Muscle of back (tissue), 13 donors: ENCODE measurements around the gene CPLX1. TPM values are rescaled to one million over a fixed set of nuclear protein-coding genes. Genes with fewer than 3 reads are reported as not detected.

Experiments
- DNase-seq, 3 donors: peaks; one replicate each; pipeline versions ENCODE4 v3.0.0 to v3.0.0-alpha.2; 2013
- long read RNA-seq, 9 donors: transcript quantifications; one replicate each; lab custom pipeline, GENCODE V29; 2026
- polyA plus RNA-seq, 10 donors: library from polyadenylated mRNA; unstranded; fragments of 120-200 nt; gene quantifications; one replicate each; pipeline ENCODE4 v1.2.1, GENCODE V29; 2013; ENCODE audit not compliant: insufficient read length in 10 of 10

The CPLX1 gene
- under 1 TPM; 0.19 to 0.74 (median 0.29) TPM for polyA plus RNA-seq
- long read RNA-seq, donor 1: 0 reads
- long read RNA-seq, donor 2: 0 reads
- long read RNA-seq, donor 3: 0 reads
- long read RNA-seq, donor 4: 0 reads
- long read RNA-seq, donor 5: 0 reads
- long read RNA-seq, donor 6: 0 reads
- long read RNA-seq, donor 7: 0 reads
- long read RNA-seq, donor 8: 0 reads
- long read RNA-seq, donor 9: 0 reads

DNA sequence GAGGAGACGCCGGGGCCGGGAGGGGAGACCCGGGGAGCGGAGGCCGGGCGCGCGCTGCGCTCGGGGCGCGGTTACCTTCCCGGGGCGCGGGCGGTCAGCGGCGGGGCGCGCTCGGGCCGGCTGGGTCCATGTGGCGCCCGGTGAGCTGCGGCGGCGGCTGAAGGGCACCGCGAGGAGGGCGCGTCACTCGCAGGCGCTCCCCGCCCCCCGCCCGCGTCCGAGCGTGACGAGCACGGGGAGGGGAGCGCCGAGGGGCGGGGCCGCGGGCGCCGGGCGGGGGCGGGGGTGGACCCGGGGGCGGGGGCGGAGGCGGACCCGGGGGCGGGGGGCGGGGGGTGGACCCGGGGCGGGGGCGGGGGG is at the start of gene CPLX1:
TSS of gene CPLX1 (minus strand) at position 159 of the 360 bp plus-strand sequence. CDS start 1,607 bp downstream, outside the sequence.
- no peak for DNase-seq

DNA sequence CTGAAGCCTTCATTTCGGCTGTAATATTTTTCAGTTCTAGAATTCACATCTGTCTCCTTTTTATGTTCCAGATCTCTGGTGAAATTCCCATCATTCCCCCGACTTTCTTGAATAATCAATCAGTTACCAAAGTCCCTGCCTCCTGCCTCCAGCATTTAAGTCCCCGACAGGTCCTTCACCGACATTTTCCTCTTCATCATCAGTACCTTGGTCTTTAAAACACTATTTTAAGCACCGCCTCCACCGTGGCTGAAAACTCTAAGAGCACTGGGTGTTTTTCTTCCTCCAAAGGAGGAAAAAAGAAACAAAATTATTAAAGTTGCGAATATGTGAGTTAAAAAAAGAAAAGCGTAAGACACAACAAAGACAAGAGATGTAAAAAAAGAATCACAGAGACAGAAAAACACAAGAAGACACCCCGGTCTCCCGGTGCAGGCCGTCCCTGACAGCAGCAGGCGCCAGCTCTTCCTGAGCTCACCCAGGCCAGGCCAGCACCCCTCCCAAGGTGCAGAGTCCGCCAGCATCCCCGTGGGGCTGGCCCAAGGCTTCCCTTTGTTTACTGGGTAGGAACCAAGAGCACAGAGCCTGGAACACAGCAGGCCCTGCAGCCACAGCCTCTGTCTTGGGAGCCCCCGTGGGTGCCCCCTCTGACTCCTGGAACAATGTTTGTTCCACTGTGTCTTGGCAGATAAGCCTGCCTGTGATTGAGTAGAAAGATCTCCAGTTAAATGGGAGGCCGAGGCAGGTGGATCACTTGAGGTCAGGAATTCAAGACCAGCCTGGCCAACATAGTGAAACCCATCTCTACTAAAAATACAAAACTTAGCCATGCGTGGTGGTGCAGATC is 49.3 kb upstream of the CPLX1 start:
- DNase-seq: no peak

DNA sequence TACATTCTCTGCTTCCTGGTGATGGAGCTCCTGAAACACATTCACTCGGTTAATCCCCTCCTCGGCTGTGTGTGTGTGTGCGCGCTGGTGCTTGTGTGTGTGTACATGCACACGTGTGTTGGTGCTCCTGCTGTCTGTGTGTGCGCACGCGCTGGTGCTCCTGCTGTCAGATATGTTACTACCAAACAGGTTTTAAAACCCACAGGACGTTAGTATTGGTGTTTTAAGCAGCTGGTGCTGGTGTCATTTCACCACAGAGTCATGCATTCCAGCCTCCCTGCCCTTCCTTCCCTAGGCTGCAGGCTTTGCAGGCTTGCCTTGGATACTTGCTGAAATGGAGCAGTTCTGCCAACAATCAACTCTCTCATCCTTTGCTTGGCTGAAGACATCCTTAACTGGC is 48.1 kb upstream of the CPLX1 start:
- DNase-seq: no peak

DNA sequence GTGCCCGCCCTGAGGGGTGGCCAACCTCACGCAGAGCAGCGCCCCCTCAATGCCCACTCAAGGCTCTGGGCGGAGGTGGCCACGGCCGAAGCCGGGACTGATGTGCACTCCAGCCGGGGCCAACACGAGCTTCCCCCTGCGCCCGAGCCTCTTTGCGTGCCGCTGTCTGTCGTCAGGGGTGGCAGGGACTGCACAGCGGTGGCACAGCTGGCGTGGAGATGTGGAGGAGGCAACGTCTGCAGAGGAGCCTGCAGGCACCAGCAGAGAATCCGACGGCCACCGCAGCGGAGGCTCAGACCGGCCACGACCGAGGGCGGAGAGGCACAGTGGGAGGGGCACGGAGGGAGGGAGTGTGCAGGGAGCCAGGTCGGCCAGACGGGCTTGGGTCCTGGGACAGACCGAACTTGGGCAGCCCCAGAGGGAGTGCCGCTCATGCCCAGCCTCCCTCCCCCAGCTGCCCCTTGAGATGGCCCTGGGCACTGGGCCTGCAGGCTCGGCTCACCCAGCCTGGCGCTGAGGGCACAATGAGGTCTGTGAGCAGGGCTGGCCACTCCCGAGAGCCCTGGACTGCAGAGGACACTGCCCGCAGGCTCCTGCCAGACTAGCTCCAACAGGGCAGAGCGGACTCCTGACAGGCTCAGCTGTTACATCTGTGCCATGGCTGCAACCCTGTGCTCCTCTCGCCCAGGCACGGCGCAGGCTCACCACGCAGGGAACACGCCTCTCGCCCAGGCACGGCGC is 46.5 kb upstream of the CPLX1 start:
- DNase-seq: no peak

DNA sequence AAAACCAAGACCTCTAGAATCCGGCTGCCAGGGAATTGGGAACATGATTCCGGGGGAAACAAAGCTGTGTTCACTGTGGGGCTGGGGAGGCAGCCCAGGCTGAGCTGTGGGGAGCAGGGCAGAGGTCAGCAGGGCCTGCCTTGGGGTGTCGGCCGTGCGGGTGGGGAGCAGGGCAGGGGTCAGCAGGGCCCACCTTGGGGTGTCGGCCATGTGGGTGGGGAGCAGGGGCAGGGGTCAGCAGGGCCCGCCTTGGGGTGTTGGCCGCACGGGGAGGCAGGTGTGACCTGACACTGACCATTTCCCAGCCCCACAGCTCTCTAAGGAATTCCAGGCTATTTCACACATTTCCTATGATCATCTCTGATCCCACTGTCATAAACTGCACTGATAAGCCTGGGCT is 45.6 kb upstream of the CPLX1 start:
- DNase-seq: no peak

DNA sequence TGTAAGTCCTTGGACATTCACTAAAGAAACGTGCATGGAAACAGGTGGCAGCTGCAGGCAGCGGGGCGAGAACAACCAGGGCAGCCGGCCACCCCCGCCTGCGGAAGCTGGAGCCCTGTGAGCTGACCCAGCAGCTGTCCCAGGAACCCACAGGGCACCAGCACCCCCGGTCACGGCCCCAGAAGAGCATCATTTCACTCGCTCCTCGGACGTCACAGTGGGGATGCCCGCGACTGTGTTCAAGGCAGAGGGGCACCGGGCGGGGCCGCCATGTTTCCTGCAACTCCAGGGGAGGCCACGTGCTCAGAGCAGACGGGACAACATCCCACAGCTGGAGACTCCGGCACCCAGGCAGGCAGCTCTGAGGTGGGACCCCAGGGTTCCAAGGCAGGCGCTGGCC is 45.0 kb upstream of the CPLX1 start:
- peak in 1 of 3 donors; percentile 17 for DNase-seq

DNA sequence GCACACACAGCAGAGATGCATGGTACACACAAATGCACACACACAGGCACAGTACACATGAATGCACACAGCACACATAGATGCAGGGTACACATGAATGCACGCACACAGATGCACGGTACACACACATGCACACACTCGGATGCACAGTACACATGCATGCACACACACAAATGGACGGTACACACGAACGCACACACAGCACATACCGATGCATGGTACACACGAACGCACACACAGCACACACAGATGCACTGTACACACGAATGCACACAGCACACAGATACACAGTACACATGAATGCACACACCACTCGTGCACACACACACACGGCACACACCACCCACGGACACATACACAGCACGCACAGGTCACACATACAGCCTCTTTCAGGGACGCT is 43.8 kb upstream of the CPLX1 start:
- no peak for DNase-seq

DNA sequence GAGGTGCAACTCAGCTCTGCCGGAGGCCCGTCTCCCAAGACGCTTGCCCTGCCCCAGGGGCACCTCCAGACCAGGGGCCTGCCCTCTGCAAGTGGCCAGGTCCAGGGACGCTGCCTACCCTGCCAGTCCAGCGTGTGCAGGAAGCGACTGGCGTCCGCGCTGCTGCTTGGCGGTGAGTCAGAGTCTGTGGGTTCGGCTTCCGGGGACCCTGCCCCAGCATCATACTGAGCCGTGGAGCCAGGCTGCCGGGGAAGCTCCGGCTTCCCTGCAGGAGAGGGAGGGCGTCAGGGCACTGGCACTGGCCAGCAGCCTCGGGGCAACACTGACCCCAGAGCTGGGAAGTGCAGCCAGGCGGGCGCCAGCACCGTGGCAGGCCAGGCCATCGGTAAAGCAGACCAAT is 42.5 kb upstream of the CPLX1 start:
- no peak for DNase-seq

DNA sequence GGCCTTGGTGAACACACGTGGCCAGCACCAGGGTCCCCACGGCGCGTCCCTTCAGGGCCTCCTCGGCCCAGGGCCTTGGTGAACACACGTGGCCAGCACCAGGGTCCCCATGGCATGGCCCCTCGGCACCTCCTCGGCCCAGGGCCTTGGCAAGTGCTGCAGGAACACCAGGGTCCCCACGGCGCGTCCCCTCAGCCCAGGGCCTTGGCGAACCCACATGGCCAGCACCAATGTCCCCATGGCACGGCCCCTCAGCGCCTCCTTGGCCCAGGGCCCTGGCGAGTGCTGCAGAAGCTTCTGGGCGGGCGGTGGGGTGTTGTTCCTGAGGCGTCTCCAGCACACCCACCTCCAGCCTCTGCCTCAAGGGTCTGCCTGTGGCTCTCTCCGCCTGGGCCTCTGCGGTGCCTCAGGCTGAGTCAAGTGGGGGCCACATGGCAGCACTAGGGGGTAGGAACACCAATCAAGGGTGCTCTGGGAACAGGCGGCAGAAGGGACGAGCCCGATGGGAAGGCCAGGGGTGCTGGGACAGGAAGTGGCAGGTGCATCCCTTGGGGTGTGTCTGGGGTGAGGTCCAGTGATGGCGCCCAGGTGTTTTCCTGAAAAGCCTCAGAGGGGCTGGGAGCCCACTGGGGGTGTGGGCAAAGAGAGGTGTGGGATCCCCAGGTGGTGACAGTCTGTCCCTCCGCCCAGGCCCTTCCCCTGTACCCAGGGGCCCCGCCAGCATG is 41.8 kb upstream of the CPLX1 start:
- DNase-seq: no peak

DNA sequence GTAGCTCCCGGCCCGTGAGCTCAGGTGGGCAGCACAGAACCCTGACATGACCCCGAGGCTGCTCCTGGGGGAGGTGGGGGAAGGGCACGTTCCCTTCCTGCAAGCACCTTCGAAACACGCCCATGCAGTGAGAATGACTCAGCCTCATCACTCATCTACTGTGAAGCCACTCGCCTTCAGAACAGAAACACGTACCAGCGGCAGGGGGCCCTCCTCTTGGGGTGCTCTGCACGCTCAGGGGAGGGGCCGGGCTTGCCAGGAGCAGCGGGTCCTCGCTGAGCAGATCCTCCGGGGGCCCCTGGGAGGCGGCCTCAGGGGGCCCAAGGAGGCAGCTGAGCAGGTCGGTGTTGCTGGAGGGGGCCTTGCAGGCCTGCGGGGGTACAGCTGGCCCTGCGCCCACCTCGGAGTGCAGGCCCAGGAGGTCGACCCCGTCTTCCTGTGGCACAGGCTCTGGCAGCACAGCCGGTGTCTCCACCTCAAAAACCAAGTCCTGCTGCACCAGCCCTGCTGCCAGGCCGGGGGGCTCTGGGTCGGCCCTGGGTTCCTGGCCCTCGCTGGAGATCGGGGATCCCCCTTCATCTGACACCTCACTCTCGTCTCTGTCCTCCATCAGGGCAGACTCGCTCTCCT is 40.9 kb upstream of the CPLX1 start:
- DNase-seq: no peak

DNA sequence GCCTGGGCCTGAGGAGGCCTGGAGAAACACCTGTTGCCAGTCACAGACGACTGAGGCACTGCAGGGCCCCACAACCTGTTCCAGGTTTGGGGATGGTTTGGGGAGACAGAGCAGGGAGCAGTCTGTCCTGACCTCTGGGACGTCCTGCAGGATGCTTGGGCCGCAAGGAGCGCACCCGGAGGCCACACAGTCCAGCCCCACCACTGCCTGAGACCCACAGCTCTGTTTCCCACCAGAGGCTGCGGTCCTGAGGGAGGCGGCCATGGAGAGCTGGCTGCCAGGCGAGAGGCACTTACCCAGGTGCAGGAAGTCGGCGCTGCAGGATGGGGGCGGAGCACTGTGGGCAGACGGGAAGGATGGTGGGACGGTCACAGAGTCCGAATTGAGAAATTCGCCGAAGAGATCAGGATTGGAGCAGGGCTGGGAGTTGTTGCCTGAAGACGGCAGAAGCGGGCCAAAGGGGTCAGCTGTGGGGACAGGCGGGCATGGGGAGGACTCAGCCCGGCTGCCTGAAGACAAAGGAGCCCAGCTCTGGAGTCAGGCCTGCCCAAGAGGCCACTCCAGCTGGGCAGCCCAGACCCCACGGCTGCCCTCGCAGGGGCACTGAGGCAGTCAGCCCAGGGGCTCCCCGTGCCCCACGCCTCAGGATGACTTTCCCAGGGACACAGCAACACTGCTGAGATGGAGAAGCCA is 40.3 kb upstream of the CPLX1 start:
- no peak for DNase-seq

DNA sequence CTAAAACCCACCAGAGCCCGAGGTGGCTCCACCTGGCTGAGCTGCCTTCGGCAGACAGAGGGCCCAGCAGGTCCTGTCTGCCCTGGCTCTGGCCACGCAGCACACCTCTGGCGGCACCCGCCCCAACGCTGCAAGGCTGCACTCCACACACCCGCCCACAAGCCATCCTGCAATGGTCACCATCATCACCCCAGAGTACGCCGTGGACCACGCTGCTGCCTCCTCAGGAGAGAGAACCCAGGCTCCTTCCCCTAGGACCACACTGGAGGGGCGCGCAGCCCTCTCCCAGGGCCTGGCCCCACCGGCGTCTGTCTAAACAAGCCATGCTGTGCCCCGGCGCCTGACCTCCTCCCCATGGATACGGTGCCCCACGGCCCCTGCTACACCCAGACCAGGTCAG is 39.6 kb upstream of the CPLX1 start:
- no peak for DNase-seq

DNA sequence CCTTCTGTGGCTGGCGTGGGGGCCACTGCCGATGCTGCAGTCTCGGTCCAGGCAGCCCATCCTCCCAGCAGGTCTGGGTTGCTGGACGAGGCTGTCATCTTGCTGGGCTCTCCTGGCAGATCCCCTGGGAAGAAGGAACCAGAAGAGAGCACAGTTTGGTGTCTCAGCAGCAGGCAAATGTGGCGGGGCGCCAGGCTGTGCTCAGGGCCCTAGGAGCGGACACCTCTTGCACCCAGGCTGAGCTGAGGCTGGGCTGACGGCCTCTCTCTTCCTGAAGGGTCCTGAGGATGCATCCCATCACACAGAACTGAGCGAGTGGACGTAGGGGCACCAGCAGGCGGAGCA is 39.2 kb upstream of the CPLX1 start:
- no peak for DNase-seq

DNA sequence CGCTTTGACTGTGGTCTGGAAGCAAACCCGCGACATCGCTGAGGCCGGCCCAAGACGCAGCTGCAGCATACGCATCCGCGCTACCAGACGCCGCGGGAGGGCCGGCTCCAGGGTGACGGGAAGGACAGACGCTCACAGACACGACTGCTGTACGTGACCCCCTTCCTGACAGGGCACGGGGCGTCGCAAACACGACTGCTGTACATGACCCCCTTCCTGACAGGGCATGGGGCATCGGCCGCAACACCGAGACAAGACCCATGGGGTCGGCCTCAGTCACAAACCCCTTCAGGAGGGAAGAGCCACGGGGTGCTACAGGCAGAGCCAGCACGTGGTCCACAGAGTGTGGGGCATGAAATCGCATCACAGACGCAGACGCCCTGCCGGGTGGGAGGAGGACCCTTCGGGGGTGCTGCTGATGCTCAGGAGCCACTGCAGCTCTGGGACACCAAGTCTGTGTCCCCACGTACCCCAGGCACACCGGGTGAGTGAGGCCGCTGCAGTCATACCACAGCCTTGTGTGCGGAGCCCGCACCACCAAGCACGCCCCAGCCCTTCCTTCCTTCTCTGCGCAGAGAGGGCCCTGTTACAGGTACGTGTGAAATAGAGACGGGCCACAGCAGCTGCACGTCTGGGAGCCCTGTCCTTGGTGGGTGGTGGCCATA is 38.7 kb upstream of the CPLX1 start:
- DNase-seq: no peak

DNA sequence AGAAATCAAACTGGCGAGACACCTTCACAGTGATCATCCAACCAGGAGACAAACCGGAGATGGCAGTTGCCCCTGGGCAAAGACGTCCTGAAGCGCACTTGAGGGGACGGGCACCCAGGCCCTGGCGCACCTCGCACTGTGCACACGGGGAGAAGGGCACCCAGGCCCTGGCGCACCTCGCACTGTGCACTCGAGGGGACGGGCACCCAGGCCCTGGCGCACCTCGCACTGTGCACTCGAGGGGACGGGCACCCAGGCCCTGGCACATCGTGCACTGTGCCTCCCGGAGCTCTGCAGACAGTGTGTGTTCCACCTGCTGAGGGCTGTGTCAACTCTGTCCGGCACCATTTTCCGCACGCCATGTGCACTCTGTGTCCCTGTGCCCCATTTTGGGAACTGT is 34.6 kb upstream of the CPLX1 start:
- DNase-seq: no peak

DNA sequence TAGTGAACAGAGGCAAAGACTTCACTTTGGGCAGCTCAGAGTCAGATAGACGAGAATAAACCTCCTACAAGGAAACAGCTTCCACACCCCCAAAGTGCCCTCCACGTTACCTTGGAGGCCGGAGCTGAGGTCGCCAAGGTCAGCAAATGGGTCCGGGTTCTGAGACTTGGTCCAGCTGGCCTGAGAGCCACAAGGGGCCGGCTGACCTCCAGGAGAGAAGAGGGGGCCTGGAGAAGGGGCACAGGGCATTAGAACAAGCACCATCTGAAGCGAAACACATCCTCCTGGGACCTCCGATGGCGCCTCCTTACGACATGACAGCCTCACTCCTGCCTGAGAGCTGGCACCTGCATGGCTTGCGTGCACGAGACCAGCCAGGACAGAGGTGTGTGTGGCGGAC is 33.6 kb upstream of the CPLX1 start:
- DNase-seq: no peak

DNA sequence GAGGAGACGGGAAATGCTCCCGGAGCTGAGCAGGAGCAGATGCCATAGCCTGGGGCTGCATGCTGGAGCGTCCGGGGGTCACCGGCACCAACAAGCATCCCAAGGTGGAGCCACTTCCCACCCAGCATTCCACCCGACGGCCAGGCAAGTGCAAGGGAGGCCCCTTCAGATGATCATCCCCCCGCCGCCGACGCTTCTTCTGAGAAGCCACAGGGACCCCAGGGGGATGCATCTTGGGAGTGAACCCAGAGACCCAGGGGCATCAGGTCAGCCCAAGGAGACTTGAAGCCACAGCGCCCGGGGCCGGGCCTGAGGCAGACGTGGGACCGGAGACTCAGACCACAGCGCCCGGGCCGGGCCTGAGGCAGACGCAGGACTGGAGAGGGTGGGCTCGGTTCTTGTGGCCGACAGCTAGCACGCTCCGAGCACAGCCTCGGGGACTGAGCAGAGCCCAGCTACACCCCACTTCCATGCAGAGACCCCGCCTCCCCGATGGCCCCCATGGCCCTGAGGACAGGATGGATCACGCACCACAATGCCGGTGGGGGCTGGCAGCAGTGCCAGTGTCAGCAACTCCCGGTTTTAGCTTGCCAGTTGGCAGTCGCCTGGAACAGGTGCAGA is 33.0 kb upstream of the CPLX1 start:
- no peak for DNase-seq

DNA sequence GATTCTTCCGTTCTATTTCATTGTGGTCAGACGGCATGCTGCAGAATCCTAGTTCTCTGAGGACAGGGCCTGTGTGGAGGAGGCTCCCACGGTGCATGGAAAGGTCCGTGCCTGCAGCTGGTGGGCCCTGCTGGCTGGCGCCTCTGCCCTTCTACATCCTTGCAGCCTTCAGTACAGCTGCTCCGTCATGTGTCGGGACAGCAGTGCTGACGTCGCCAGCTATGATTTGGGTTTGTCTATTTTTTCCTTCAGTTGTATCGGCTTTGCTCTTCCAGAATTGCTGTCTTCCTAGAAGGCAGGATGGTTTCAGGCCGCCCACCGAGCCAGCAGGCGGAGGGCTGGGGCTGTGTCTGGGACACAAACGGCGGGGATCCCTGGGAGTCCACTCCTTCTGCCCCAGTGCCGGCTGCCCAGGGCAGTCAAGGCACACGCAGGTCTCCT is 32.1 kb upstream of the CPLX1 start:
- DNase-seq: no peak

DNA sequence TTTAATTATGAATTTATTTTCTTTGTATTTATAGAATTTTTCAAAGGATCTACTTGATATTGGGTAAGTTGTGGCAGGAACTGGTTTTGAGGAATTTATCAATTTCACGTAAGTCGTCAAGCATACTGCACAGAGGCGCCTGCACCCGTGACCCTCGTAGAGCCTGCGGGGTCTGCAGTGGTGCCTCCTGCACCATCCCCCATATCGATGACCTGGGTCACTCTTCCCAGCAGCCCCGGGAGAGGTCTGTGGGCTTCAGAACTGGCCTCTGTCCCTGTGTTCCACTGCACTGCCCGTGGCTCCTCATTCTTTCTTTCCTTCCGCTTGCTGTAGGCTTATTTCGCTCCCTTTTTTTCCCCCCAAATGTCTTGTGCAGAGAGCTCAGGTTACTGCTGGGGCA is 31.5 kb upstream of the CPLX1 start:
- DNase-seq: no peak

DNA sequence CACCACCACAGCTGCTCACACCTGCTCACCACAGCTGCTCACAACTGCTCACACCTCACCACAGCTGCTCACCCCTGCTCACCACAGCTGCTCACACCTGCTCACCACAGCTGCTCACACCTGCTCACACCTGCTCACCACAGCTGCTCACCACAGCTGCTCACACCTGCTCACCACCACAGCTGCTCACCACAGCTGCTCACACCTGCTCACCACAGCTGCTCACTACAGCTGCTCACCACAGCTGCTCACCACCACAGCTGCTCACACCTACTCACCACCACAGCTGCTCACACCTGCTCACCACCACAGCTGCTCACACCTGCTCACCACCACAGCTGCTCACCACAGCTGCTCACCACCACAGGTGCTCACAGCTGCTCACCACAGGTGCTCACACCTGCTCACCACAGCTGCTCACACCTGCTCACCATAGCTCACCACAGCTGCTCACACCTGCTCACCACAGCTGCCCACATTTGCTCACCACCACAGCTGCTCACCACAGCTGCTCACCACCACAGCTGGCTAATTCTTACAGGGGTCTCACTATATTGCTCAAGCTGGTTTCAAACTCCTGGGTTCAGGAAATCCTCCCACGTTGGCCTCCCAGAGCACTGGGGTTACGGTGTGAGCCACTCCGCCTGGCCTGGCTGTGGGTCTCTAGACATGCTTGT is 30.4 kb upstream of the CPLX1 start:
- no peak for DNase-seq
